Mucosa of descending colon (tissue), 3 donors: ENCODE results near the gene LAMTOR4. TPM values are rescaled to one million over a fixed set of nuclear protein-coding genes. Genes with fewer than 3 reads are reported as not detected.

Source experiments
- ATAC-seq: fragments of 200-7000 bp; cut with Tn5 transposase; one replicate; pipeline ENCODE4 v1.9.1; 2020; ENCODE audit warnings: mild to moderate bottlenecking, moderate library complexity
- DNase-seq, 3 donors: peaks; one replicate each; pipeline ENCODE4 v3.0.0-alpha.2; 2020
- H3K36me3 ChIP-seq: fragments of 200-600 bp; one replicate; pipeline ENCODE4 v1.8.0; 2021; ENCODE audit warnings: low read depth, mild to moderate bottlenecking
- H3K4me1 ChIP-seq: fragments of 200-600 bp; one replicate; pipeline ENCODE4 v1.8.0; 2021; ENCODE audit warnings: low read depth, mild to moderate bottlenecking
- H3K4me3 ChIP-seq: fragments of 200-600 bp; one replicate; pipeline ENCODE4 v1.8.0; 2021; ENCODE audit warnings: mild to moderate bottlenecking
- H3K9me3 ChIP-seq: fragments of 200-600 bp; one replicate; pipeline ENCODE4 v1.8.0; 2021; ENCODE audit warnings: mild to moderate bottlenecking
- intact Hi-C, 2 donors: fragments of 100-400 bp; cut with DNase I in 1 of 2; cut with micrococcal nuclease in 1 of 2; formaldehyde crosslinking; loops; one replicate each; pipeline versions ENCODE4 v1.11.0 to v1.11.1; 2022; cut with DNase I, micrococcal nuclease
- long read RNA-seq, 2 donors: library from polyadenylated mRNA; unstranded; transcript quantifications; one replicate each; pipeline ENCODE4 v2.0.0, GENCODE V29; 2019 to 2021
- total RNA-seq, 3 donors: library from RNA; stranded (reverse); fragmentation: NEBNext Ultra II Directional in 2 of 3; extraction: Animal tissue kit (Norgen Biotek cat#: 25700) in 2 of 3; gene quantifications; one replicate each; pipeline versions ENCODE4 v1.2.1 to v1.2.4, GENCODE V29; 2021 to 2023
- TF ChIP-seq, protein P1 (sequence below): fragments of 200-600 bp; IDR thresholded peaks from one replicate; pipeline ENCODE4 v1.8.0; 2022; ENCODE audit warnings: antibody characterized with exemption, mild to moderate bottlenecking
- donor health status: DM: no; HTN: no; CAD: no; lungs with moderate emphysema.
- donor health status: DM: no; HTN: no; CAD: no.
- donor health status: DM: no; HTN: yes; CAD: no.

The LAMTOR4 gene
- 100 to 1,000 TPM; 135 to 221 (median 187) TPM for total RNA-seq
- long read RNA-seq, donor 1, transcript LAMTOR4-201 (4 exons, 605 nt) = major isoform, 42 of 61 reads
- long read RNA-seq, donor 1, transcript LAMTOR4-205 (4 exons, 621 nt) = minor isoform, 6 of 61 reads
- long read RNA-seq, donor 1, partial matches to known transcripts = 2 of 61 reads
- long read RNA-seq, donor 1, other reads (novel, unspliced or antisense) = 4 of 61 reads
- long read RNA-seq, donor 2, transcript LAMTOR4-204 (3 exons, 371 nt) = minor isoform, 27 of 134 reads
- long read RNA-seq, donor 2, transcript LAMTOR4-201 (4 exons, 605 nt) = major isoform, 89 of 134 reads
- long read RNA-seq, donor 2, transcript LAMTOR4-205 (4 exons, 621 nt) = minor isoform, 8 of 134 reads
- long read RNA-seq, donor 2, partial matches to known transcripts = 4 of 134 reads
- long read RNA-seq, donor 2, other reads (novel, unspliced or antisense) = 6 of 134 reads

DNA sequence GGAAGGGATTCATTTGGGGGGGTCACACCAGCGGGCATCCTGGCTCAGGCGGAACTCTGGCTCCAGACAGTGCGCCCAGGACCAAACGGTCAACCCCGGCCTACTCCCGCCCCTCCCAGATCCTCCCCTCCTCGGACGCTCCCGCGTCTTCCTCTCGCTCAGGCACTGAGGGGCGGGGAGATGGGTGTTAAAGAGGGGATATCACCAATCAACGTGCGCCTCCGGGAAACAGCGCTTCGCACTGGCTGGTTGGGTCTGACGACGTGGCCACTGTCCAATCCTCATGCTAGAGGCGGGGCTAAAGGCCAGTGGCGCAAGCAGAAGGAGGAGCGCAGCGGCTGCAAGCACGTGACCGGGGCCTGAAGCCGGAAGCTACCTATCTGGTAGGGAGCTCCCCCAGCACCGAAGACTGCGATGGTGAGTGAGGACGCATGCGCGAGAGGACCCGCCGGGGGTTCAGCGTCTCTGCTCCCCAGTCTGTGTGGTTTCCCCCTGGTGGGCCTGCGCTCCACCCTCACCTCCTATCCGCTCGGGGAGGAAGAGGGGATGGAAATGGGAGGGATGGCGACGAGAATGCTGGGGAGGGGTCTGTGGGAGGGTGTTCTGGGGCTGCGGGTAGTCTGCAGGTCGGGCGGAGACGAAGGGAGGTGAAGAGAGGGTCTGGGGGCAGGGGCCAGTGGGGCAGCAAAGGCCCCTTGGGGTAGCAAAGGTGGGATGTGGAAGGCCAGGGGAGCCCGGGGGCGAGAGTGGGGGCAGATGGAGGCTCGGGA is at the start of gene LAMTOR4:
Gene LAMTOR4, plus strand, starts transcription at position 360 of the 770 bp plus-strand sequence. Its CDS starts 55 bp downstream, at position 415.
- intact Hi-C loops = no loop called here
- TF ChIP-seq, protein P1, sequence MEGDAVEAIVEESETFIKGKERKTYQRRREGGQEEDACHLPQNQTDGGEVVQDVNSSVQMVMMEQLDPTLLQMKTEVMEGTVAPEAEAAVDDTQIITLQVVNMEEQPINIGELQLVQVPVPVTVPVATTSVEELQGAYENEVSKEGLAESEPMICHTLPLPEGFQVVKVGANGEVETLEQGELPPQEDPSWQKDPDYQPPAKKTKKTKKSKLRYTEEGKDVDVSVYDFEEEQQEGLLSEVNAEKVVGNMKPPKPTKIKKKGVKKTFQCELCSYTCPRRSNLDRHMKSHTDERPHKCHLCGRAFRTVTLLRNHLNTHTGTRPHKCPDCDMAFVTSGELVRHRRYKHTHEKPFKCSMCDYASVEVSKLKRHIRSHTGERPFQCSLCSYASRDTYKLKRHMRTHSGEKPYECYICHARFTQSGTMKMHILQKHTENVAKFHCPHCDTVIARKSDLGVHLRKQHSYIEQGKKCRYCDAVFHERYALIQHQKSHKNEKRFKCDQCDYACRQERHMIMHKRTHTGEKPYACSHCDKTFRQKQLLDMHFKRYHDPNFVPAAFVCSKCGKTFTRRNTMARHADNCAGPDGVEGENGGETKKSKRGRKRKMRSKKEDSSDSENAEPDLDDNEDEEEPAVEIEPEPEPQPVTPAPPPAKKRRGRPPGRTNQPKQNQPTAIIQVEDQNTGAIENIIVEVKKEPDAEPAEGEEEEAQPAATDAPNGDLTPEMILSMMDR = no peak
- DNase-seq (peak; percentile 98 to 100 (median 99)), ATAC-seq (peak; percentile 94)
- peaks cover 4% of the 10 kb centered on the region for H3K36me3 ChIP-seq
- H3K4me3 ChIP-seq = peak within 1 kb of the TSS; percentile 83
- peaks cover 45% of the 10 kb centered on the region for H3K4me1 ChIP-seq
- no peaks in the 10 kb centered on the region for H3K9me3 ChIP-seq

DNA sequence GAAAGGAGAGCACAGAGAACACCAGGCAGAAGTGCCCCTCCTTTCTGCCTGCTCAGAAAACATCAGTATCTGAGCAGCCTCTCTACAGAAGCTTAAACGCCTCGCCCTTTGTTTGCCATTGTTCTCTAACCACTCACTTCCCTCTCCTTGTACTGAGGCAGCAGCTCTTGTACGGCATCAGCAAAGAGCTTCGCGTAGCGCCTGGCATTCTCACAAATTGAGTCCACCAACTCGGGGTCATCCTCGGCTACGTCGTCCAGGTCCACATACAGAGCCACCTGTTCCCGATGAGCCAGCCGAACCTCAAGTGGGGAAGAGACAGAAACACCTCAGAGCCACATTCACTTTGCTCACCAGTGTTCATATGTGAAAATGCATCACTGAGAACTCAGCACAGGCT is 49.3 kb upstream of the LAMTOR4 start:
- DNase-seq (no peak), ATAC-seq (no peak)
- intact Hi-C loops = no loop called here
- Histone ChIP-seq H3K4me1 (peaks cover 9% of the 10 kb centered on the region), H3K4me3 (no peak overlapping the region), H3K36me3 (peaks cover 5% of the 10 kb centered on the region), H3K9me3 (no peaks in the 10 kb centered on the region)
- TF ChIP-seq, protein P1 = no peak

GRCh38 chr7:100100420-100101015 is 48.2 kb upstream of the LAMTOR4 start:
- no peaks in the 10 kb centered on the region for H3K9me3 ChIP-seq
- TF ChIP-seq, protein P1 = no peak
- H3K4me1 ChIP-seq = peaks cover 9% of the 10 kb centered on the region
- ATAC-seq (peak; percentile 89), DNase-seq (peak; percentile 95 to 96 (median 96))
- intact Hi-C loops = no loop called here
- peaks cover 5% of the 10 kb centered on the region for H3K36me3 ChIP-seq
- peak overlapping the region; percentile 87 for H3K4me3 ChIP-seq

- intact Hi-C loops = no loop called here
- H3K4me3 ChIP-seq = peak within 1 kb of the TSS; percentile 87
- peak; percentile 91 for ATAC-seq
- TF ChIP-seq, protein P1 = no peak
- DNase-seq = peak; percentile 97 to 99 (median 99)
- H3K9me3 ChIP-seq = no peaks in the 10 kb centered on the region
- peaks cover 9% of the 10 kb centered on the region for H3K4me1 ChIP-seq
- peaks cover 5% of the 10 kb centered on the region for H3K36me3 ChIP-seq
Measured at GRCh38 chr7:100101016-100101862, 47.5 kb upstream of the LAMTOR4 start, which contains the start of the genes AP4M1 and MCM7. Gene AP4M1 (plus strand): TSS chr7:100101643. CDS start chr7:100101715, 72 bp downstream. Gene MCM7 (minus strand): TSS chr7:100101397. CDS start chr7:100101294, 103 bp downstream.
